Posterior vena cava (tissue), 2 donors: ENCODE results near the gene DLG2. TPM values are rescaled to one million over a fixed set of nuclear protein-coding genes. Genes with fewer than 3 reads are reported as not detected.

Experiments used
- DNase-seq: peaks from one replicate; pipeline ENCODE4 v3.0.0-alpha.2; 2020; ENCODE audit warnings: low spot score
- intact Hi-C, 2 donors: fragments of 100-400 bp; cut with DNase I; formaldehyde crosslinking; loops; one replicate each; pipeline versions ENCODE4 v1.14.1 to v1.14.2; 2022 to 2023
- total RNA-seq, 2 donors: library from RNA; stranded (reverse); fragmentation: NEBNext Ultra II Directional; extraction: Animal tissue kit (Norgen Biotek cat#: 25700); gene quantifications; one replicate each; pipeline ENCODE4 v1.2.1, GENCODE V29; 2021
- donor health status: DM: yes; HTN: yes; CAD: no.
- donor health status: DM: yes; HTN: yes; CAD: no.

Gene DLG2
- total RNA-seq, 2 donors from 2014 or later = 17.2 to 20.5 TPM

GRCh38 chr11:83951521-83951920, 1675.6 kb downstream of the DLG2 start:
- DNase-seq = no peak
- intact Hi-C loops = no loop called here

- no peak for DNase-seq
- intact Hi-C loops = no loop called here
These were observed 1678.9 kb downstream of the DLG2 start for GRCh38 chr11:83948200-83948599.

- DNase-seq = peak; percentile 35
- intact Hi-C loops = no loop called here
These were observed 1681.2 kb downstream of the DLG2 start for GRCh38 chr11:83945976-83946375.

GRCh38 chr11:83941050-83941449, 1686.1 kb downstream of the DLG2 start:
- no peak for DNase-seq
- intact Hi-C loops = no loop called here

GRCh38 chr11:83938148-83938547, 1689.0 kb downstream of the DLG2 start:
- intact Hi-C loops = no loop called here

GRCh38 chr11:83933008-83933407, 1694.1 kb downstream of the DLG2 start:
- no peak for DNase-seq
- intact Hi-C loops = no loop called here

More at GRCh38 chr11:83938148-83938547, 1689.0 kb downstream of the DLG2 start:
- no peak for DNase-seq

- intact Hi-C loops = no loop called here
- DNase-seq = no peak
These were observed 1699.7 kb downstream of the DLG2 start for GRCh38 chr11:83927422-83927821.

- intact Hi-C loops = no loop called here
- no peak for DNase-seq
These were observed 1702.2 kb downstream of the DLG2 start for GRCh38 chr11:83924795-83925542.

- no peak for DNase-seq
- intact Hi-C loops = no loop called here
These were observed 1703.2 kb downstream of the DLG2 start for GRCh38 chr11:83923961-83924360.

GRCh38 chr11:83922953-83923352, 1704.2 kb downstream of the DLG2 start:
- DNase-seq = no peak
- intact Hi-C loops = no loop called here

- no peak for DNase-seq
- intact Hi-C loops = no loop called here
These were observed 1704.8 kb downstream of the DLG2 start for GRCh38 chr11:83922318-83922717.

- DNase-seq = no peak
- intact Hi-C loops = no loop called here
These were observed 1705.5 kb downstream of the DLG2 start for GRCh38 chr11:83921447-83922192.

GRCh38 chr11:83918476-83918875, 1708.7 kb downstream of the DLG2 start:
- peak; percentile 80 for DNase-seq
- intact Hi-C loops = no loop called here

GRCh38 chr11:83914995-83915394, 1712.1 kb downstream of the DLG2 start:
- no peak for DNase-seq
- intact Hi-C loops = no loop called here

GRCh38 chr11:83909579-83910534, 1717.3 kb downstream of the DLG2 start:
- no peak for DNase-seq
- intact Hi-C loops = no loop called here

GRCh38 chr11:83908298-83908856, 1718.8 kb downstream of the DLG2 start:
- intact Hi-C loops = no loop called here
- DNase-seq = no peak

- intact Hi-C loops = no loop called here
- DNase-seq = no peak
These were observed 1731.6 kb downstream of the DLG2 start for GRCh38 chr11:83895516-83895915.

- intact Hi-C loops = no loop called here
- DNase-seq = no peak
These were observed 1745.7 kb downstream of the DLG2 start for GRCh38 chr11:83881428-83881827.

- DNase-seq = no peak
- intact Hi-C loops = no loop called here
These were observed 1756.1 kb downstream of the DLG2 start for GRCh38 chr11:83871054-83871453.
